ENCODE measurements around the gene ERMAP.
"Not testable (repeated sequence)": the region's sequence is repeated elsewhere in the genome, so short reads cannot be mapped to it uniquely, and the experiment has no call there.

The ERMAP gene

GRCh38 chr1:42846257-42847110, 29.6 kb downstream of the ERMAP start, which contains the start of gene ZNF691:
Gene ZNF691, plus strand, starts transcription at chr1:42846613. Its CDS starts 3,046 bp downstream, at chr1:42849659.
- peak; percentile 92 for DNase-seq

- DNase-seq, result no peak
Measured at GRCh38 chr1:42847111-42847595, 30.2 kb downstream of the ERMAP start.

GRCh38 chr1:42847721-42848460, 31.0 kb downstream of the ERMAP start:
- DNase-seq, result peak; percentile 10

GRCh38 chr1:42848823-42849537, 32.1 kb downstream of the ERMAP start:
- DNase-seq, result no peak

GRCh38 chr1:42849944-42850343, 33.0 kb downstream of the ERMAP start:
- no peak for DNase-seq

- DNase-seq, result no peak
Measured at GRCh38 chr1:42851420-42851819, 34.5 kb downstream of the ERMAP start.

GRCh38 chr1:42851960-42852607, 35.2 kb downstream of the ERMAP start:
- DNase-seq, result no peak

GRCh38 chr1:42852608-42852980, 35.7 kb downstream of the ERMAP start:
- no peak for DNase-seq

- no peak for DNase-seq
Measured at GRCh38 chr1:42853116-42853884, 36.4 kb downstream of the ERMAP start.

GRCh38 chr1:42856554-42856953, 39.6 kb downstream of the ERMAP start:
- not testable (repeated sequence) for DNase-seq

GRCh38 chr1:42859366-42859765, 42.4 kb downstream of the ERMAP start:
- not testable (repeated sequence) for DNase-seq

GRCh38 chr1:42860339-42861013, 43.6 kb downstream of the ERMAP start:
- no peak for DNase-seq

GRCh38 chr1:42861014-42861399, 44.1 kb downstream of the ERMAP start:
- DNase-seq, result no peak

- no peak for DNase-seq
Measured at GRCh38 chr1:42866549-42866948, 49.6 kb downstream of the ERMAP start.

GRCh38 chr1:42868466-42868865, 51.5 kb downstream of the ERMAP start:
- not testable (repeated sequence) for DNase-seq

GRCh38 chr1:42869254-42869653, 52.3 kb downstream of the ERMAP start:
- not testable (repeated sequence) for DNase-seq

- not testable (repeated sequence) for DNase-seq
Measured at GRCh38 chr1:42869751-42870150, 52.8 kb downstream of the ERMAP start.

GRCh38 chr1:42873108-42873507, 56.2 kb downstream of the ERMAP start:
- not testable (repeated sequence) for DNase-seq

- no peak for DNase-seq
Measured at GRCh38 chr1:42873670-42874069, 56.7 kb downstream of the ERMAP start.

GRCh38 chr1:42876009-42876408, 59.1 kb downstream of the ERMAP start:
- no peak for DNase-seq

GRCh38 chr1:42877380-42877779, 60.5 kb downstream of the ERMAP start:
- no peak for DNase-seq

Data from stimulated activated CD4-positive, alpha-beta T cell treated with anti-CD3 and anti-CD28 coated beads, Interleukin-1b, Interleukin-23, amount 100 ng/mL, for 48 hours (primary cell).